ENCODE measurements around the gene COG5. TPM values are rescaled to one million over a fixed set of nuclear protein-coding genes. Genes with fewer than 3 reads are reported as not detected.

Gene COG5
- total and polyA plus RNA-seq, 2 of the 8 experiments (the other 6 are each of a cell fraction or from before 2014, with no cell fraction given) = 10.5 to 28.1 TPM

DNA sequence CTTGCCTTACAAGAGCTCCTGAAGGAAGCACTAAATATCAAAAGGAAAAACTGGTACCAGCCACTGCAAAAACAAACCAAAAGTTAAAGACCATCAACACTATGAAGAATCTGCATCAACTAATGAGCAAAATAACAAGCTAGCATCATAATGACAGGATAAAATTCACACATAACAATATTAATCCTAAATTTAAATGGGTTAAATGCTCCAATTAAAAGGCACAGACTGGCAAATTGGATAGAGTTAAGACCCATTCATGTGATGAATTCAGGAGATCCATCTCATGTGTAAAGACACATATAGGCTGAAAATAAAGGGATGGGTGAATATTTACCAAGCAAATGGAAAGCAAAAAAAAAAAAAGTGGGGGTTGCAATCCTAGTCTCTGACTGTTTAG lies 29.6 kb downstream of the COG5 start:
- Histone ChIP-seq H3K27ac (ENCODE audit: low read depth, low read length) (no peak overlapping the region), H4K8ac (ENCODE audit: extremely low read depth, insufficient read depth, low read length) (no peak overlapping the region), H3K27me3 (replicated peaks in 1 of 4; ENCODE audit: control insufficient read depth in 3 of 4, extremely low read depth in 1 of 4, insufficient read depth in 3 of 4, low read length in 3 of 4) (no peaks in the 10 kb centered on the region), H3K36me3 (ENCODE audit: control insufficient read depth in 2 of 4, insufficient read depth in 4 of 4, low read length in 3 of 4) (no peaks in the 10 kb centered on the region), H4K91ac (replicated peaks; ENCODE audit: insufficient read length, low read length) (no peak overlapping the region), H2BK15ac (ENCODE audit: low read length) (no peak overlapping the region), H4K20me1 (replicated peaks in 1 of 2; ENCODE audit: control insufficient read depth in 1 of 2, insufficient read depth in 2 of 2, low read length in 2 of 2) (no peaks in the 10 kb centered on the region), H2BK5ac (ENCODE audit: low read depth, low read length) (no peak overlapping the region), H3K9ac (replicated peaks in 1 of 4; ENCODE audit: extremely low read depth in 1 of 4, low read depth in 3 of 4, low read length in 3 of 4) (no peak overlapping the region), H3K4ac (replicated peaks; ENCODE audit: insufficient read length, low read depth, low read length) (no peak overlapping the region), H3K18ac (ENCODE audit: extremely low read depth, low read length) (no peak overlapping the region), H3K79me2 (ENCODE audit: control insufficient read depth in 1 of 2, insufficient read depth in 2 of 2, low read length in 2 of 2) (no peaks in the 10 kb centered on the region), H2BK20ac (ENCODE audit: low read length) (no peak overlapping the region), H2BK120ac (replicated peaks; ENCODE audit: low read depth, low read length) (no peak overlapping the region), H3K56ac (replicated peaks; ENCODE audit: insufficient read length, low read depth, low read length) (no peak overlapping the region), H4K5ac (ENCODE audit: insufficient read length, low read depth, low read length) (no peak overlapping the region), H2AK5ac (ENCODE audit: low read depth, low read length) (no peak overlapping the region), H3K79me1 (ENCODE audit: low read depth, low read length) (0 out of 2 replicates have a peak, but pooled peaks cover under 1% of the 10 kb centered on the region), H3K4me1 (replicated peaks in 1 of 4; ENCODE audit: control insufficient read depth in 3 of 4, insufficient read depth in 4 of 4, low read length in 3 of 4) (peaks cover 0 to 7% (median 2%) of the 10 kb centered on the region in 4 experiments; a peak in 4 of 7 replicates), H2AFZ (ENCODE audit: low read length) (no peak overlapping the region), H3K23ac (ENCODE audit: insufficient read length) (no peak overlapping the region), H3K4me3 (ENCODE audit: extremely low read depth in 1 of 4, insufficient read depth in 2 of 4, low read depth in 3 of 4, low read length in 4 of 4) (no peak overlapping the region), H2BK12ac (ENCODE audit: low read depth, low read length) (no peak overlapping the region), H3K14ac (ENCODE audit: insufficient read length) (no peak overlapping the region), H3K23me2 (ENCODE audit: low read depth, low read length) (no peaks in the 10 kb centered on the region), H3K4me2 (ENCODE audit: insufficient read depth in 1 of 2, low read depth in 2 of 2, low read length in 2 of 2) (no peak overlapping the region), H3K9me3 (ENCODE audit: insufficient read depth in 2 of 2, low read depth in 1 of 2, low read length in 1 of 2) (no peaks in the 10 kb centered on the region)
- DNase-seq (ENCODE audit: low read depth in 1 of 2, low spot score in 2 of 2) = no peak
- CTCF ChIA-PET (ENCODE audit: partially characterized antibody) = no interaction called here
- POLR2A ChIA-PET (ENCODE audit: partially characterized antibody) = interaction anchor here (0.6 kb wide), 1 partner anchor 66 kb away, joined by 3 read pairs; no protein-coding TSS in a partner anchor
- no peak for FAIRE-seq
- TF ChIP-seq CHD1 (IDR thresholded peaks at IDR 0.05; ENCODE audit: low read depth, low read length) (no peak), CHD2 (IDR thresholded peaks at IDR 0.05; ENCODE audit: low read length) (no peak), CTBP2 (IDR thresholded peaks at IDR 0.05; ENCODE audit: borderline replicate concordance, insufficient read depth, insufficient read length, low read length) (no peak), GABPA (IDR thresholded peaks at IDR 0.05; ENCODE audit: borderline replicate concordance, insufficient read depth, low read length) (no peak), ASH2L (IDR thresholded peaks at IDR 0.05; ENCODE audit: low read length) (no peak), SUZ12 (IDR thresholded peaks at IDR 0.05; ENCODE audit: low read length) (no peak)
- TF ChIP-seq, protein P1, sequence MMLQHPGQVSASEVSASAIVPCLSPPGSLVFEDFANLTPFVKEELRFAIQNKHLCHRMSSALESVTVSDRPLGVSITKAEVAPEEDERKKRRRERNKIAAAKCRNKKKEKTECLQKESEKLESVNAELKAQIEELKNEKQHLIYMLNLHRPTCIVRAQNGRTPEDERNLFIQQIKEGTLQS (IDR thresholded peaks at IDR 0.05; ENCODE audit: insufficient read depth, low read depth, low read length) = no peak
